GM12891 (cell line): ENCODE data around the gene ZNF154.

ENCODE experiments used
- PAX5 ChIP-seq: IDR thresholded peaks from 2 replicates; pipeline ENCODE4 v1.6.1; 2011; ENCODE audit warnings: low read length, moderate library complexity, mild to moderate bottlenecking; ENCODE audit not compliant: insufficient read depth, severe bottlenecking
- POLR2A ChIP-seq: IDR thresholded peaks from 2 replicates; pipeline ENCODE4 v1.6.1; 2011; ENCODE audit warnings: low read depth, low read length, control low read depth
- POLR2AphosphoS5 ChIP-seq: IDR thresholded peaks from 2 replicates; pipeline ENCODE4 v1.6.1; 2011; ENCODE audit warnings: low read depth, low read length, control low read depth
- POU2F2 ChIP-seq: IDR thresholded peaks from 2 replicates; pipeline ENCODE4 v1.6.1; 2011; ENCODE audit warnings: low read depth, mild to moderate bottlenecking, control low read depth, low read length, moderate library complexity
- SPI1 ChIP-seq: IDR thresholded peaks from 2 replicates; pipeline ENCODE4 v1.6.1; 2011; ENCODE audit warnings: low read depth, low read length, control low read depth
- TAF1 ChIP-seq: IDR thresholded peaks from 2 replicates; pipeline ENCODE4 v1.6.1; 2011; ENCODE audit warnings: low read depth, low read length, control low read depth

DNA sequence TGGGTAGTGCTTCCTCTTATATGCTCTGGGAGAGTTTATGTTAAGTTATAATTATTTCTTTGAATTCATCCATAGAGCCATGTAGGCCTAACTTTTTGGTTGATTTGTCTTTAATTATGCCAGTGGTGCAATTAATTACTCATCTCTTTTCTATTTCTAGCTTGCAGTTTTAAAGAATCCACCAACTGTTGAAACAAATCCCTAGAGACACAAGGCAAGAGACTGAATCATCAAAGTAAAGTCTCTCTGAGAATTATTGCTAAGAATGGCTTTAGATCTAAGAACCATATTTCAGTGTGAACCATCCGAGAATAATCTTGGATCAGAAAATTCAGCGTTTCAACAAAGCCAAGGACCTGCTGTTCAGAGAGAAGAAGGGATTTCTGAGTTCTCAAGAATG, 33.1 kb downstream of the ZNF154 start:
- no peak for TF ChIP-seq POLR2A
- TF ChIP-seq POLR2AphosphoS5 = no peak
- TF ChIP-seq TAF1 = no peak
- TF ChIP-seq PAX5 = no peak
- no peak for TF ChIP-seq SPI1
- no peak for TF ChIP-seq POU2F2
